HG02973 (cell line): Measurements from ENCODE around the gene TMSB4X.
"Not testable (repeated sequence)": the region's sequence is repeated elsewhere in the genome, so short reads cannot be mapped to it uniquely, and the experiment has no call there.

Experiments used
- ATAC-seq: cut with Tn5 transposase; IDR thresholded peaks from one replicate; pipeline ENCODE4 v1.9.1; 2021; ENCODE audit warnings: moderate library complexity; ENCODE audit not compliant: unreplicated experiment

Gene TMSB4X

GRCh38 chrX:12975991-12976558, 1.2 kb downstream of the TMSB4X start:
- no peak for ATAC-seq

GRCh38 chrX:12976819-12977732, 2.2 kb downstream of the TMSB4X start:
- ATAC-seq = not testable (repeated sequence)

DNA sequence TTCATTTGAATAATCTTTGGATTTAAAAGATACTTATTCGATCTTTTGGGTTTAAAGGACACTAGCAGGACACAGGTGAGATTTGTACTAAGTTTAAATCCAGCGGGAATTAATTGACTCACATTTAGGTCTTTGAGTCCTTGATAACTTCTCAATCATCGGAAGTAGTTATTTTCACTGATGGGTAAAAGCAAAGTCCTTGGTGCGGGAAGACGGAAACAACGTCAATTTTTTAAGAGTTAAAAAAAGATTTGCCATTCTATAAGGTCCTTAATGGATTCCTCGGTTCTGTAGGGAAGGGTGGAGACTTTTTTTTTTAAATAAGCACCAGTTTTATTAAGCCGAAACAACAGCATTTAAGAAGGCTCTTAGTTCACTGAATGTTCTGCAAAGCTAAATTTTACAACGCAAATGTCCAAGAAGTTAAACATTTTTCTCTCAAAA, 2.9 kb downstream of the TMSB4X start:
- no peak for ATAC-seq

- ATAC-seq = peak; percentile 37
These were observed 3.5 kb downstream of the TMSB4X start for GRCh38 chrX:12978205-12979025.

DNA sequence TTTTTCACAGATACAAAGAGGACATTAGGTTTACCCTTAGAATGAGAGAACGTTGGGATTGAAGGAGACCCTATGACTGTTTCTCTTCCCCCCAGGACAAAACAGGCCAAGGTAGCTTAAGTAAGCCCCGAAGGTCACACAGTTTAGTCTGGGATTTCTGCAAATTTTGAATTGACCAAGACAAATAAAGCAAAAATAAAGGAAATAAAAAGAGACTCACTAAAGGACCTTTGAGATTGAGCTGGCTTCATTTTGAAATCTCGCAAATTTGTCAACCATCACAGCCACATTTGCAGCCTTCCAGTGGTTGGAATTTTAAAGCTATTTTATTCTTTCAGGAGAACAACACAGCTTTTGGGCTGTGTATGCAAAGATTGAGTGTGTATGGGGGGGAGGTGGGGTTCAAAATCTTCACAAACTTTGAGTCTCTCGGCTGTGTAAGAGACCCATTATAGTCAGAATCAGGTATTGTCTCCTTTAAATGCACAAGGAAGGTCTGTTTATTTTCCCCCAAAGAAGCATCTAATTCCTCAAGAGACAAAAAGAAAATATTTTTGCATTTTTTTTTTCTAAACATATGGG, 4.2 kb downstream of the TMSB4X start:
- ATAC-seq = no peak

DNA sequence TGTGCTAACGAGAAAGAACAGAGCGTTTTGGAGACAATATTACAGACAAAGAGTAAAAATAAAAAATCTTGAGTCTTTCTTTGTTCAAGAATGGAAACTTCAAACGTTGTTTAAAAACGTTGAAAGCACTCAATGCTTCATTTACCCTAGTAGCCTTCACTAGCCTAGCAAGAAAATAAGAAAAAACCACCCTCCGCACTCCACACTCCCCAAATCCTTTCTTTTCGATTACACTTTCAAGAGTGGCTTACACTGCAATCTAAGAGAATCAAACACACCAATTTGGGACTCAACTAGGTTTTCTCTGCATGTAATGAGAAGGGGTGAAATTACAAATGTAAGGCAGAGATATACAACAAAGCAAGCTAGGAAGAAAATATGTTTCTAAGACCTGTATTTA, 4.7 kb downstream of the TMSB4X start:
- no peak for ATAC-seq

GRCh38 chrX:12980039-12980438, 5.1 kb downstream of the TMSB4X start:
- ATAC-seq = not testable (repeated sequence)

GRCh38 chrX:12981880-12982279, 7.0 kb downstream of the TMSB4X start:
- no peak for ATAC-seq

GRCh38 chrX:12984603-12985319, 9.9 kb downstream of the TMSB4X start:
- peak; percentile 66 for ATAC-seq

DNA sequence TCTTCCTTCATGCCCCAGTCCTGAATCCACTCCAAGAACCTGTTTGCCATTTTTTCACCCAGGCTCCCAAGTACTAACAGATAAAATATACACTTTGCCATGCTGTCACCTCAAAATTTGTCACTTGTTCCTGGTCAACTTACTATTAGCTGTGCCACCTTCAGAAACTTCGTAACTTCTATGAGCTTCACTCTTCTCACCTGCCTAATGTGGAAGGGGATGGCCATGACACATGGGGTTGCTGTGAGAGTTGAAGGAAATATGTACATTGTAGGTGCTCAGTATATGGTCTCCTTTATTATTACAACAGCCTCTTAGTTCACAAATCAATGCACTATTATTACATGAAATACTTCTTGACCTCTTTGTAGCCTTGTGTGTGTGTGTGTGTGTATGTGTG, 10.4 kb downstream of the TMSB4X start:
- ATAC-seq = peak; percentile 6

- ATAC-seq = peak; percentile 49
These were observed 11.4 kb downstream of the TMSB4X start for GRCh38 chrX:12986164-12986779.

GRCh38 chrX:12986886-12987285, 12.0 kb downstream of the TMSB4X start:
- no peak for ATAC-seq

GRCh38 chrX:12987340-12987739, 12.4 kb downstream of the TMSB4X start:
- ATAC-seq = no peak

GRCh38 chrX:12987900-12988594, 13.1 kb downstream of the TMSB4X start:
- ATAC-seq = no peak

DNA sequence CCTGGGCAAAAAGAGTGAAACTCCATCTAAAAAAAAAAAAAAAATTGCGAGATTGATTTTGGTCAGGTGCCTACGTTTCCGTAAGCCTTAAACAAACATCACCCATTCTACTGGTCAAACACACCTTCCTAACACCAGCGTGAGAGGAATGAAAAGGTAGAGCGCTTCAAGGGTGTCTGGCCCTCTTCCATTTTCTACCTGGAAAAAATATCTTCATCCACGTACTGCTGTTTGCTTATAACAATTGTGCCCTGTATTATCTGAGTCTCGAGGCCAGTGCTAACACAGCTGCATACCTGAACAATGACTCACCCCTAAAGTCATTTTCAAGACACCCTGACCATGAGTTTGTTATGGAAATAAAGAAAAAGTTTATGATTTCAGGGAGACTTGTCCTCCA, 13.9 kb downstream of the TMSB4X start:
- no peak for ATAC-seq

DNA sequence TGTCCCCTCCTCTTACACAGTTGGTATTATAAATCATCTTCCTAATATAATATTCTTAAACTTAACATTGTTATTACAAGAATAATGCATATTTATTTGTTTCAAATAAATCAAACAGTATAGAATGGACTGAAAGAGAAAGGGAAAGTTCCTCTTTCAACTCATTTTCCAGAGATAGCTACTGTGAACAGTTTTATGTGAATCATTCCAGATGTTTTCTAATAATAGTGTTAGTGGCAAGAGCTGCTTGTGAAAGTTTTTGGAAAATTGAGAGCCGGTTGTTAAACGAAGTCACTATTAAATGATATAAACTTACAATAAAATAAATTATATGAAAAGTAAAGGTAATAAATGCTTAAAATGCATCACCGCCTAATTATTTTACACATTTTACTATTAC, 14.6 kb downstream of the TMSB4X start:
- no peak for ATAC-seq

DNA sequence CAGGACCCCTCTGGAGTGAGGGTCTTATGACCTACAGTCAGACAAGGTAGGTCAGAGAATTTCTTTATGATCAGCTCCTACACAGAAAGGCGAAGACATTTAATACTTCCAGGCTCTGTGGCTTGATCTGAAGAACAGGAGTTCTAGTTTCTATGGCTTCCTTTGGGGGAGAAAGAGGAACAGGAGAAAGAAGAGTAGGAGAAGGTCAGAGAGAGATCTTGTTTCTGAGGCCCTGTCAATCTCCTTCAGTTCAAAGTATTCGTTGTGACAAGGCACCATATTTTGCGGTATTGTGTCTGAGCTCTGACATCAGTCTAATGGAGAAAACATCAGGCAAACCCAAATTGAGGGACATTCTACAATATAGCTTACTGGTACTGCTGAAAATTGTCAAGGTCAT, 16.7 kb downstream of the TMSB4X start:
- no peak for ATAC-seq

DNA sequence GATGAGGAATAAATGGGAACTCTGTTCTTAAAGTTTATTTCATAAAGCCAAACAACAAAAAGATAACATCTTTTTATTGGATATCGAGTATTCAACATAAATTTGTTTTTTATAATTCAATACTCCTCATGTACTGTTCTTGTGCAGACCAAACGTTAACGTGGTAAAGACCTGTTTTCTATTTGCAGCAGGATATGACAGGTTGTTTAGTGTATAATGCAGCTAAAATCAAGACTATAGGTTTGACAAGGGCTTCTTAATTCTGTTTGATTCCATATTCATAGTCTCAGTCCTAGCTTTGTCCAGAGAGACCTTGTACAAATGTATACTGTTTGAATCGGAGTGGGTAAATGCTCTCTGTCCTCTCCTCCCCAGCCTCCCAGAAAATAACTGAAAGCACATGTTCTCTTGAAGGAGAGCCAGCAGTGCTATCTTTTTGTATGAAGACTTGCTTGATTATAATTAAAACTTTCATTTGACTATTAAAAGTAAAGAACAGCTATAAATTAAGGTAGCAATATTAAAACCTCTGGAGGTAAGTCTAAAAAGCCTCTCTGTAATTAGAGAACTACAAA, 17.7 kb downstream of the TMSB4X start:
- no peak for ATAC-seq

- no peak for ATAC-seq
These were observed 18.9 kb downstream of the TMSB4X start for GRCh38 chrX:12993826-12994225.
